Endometrium (tissue), 2 donors: ENCODE data around the gene TXNRD2.
"Not testable (repeated sequence)": the region's sequence is repeated elsewhere in the genome, so short reads cannot be mapped to it uniquely, and the experiment has no call there.

ENCODE experiments used
- FAIRE-seq: peaks from 2 replicates; lab custom pipeline; 2012; peaks lifted over from hg19 to GRCh38; lab: Jason Lieb, UNC
- donor health status: control.
- donor health status: control.

Gene TXNRD2

DNA sequence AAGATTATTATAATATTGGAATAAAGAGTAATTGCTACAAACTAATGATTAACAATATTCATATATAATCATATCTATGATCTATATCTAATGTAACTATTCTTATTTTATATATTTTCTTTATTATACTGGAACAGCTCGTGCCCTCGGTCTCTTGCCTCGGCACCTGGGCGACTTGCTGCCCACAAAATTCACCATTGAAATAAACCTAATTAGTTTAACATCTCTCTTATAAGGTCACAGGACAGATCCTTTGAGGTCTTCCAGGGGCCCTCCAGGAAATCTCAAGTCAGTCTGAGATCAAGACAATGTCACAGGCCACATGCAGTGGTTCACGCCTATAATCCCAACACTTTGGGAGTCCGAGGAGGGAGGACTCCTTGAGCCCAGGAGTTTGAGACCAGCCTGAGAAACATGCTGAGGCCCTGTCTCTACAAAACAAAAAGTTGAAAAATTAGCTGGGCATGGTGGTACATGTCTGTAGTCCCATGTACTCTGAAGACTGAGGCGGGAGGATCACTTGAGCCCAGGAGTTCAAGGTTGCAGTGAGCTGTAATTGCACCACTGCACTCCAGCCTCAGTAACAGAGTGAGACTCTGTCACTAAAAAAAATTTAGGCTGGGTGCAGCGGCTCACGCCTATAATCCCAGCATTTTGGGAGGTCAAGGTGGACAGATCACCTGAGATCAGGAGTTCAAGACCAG lies 6.6 kb upstream of the TXNRD2 start:
- no peak for FAIRE-seq

DNA sequence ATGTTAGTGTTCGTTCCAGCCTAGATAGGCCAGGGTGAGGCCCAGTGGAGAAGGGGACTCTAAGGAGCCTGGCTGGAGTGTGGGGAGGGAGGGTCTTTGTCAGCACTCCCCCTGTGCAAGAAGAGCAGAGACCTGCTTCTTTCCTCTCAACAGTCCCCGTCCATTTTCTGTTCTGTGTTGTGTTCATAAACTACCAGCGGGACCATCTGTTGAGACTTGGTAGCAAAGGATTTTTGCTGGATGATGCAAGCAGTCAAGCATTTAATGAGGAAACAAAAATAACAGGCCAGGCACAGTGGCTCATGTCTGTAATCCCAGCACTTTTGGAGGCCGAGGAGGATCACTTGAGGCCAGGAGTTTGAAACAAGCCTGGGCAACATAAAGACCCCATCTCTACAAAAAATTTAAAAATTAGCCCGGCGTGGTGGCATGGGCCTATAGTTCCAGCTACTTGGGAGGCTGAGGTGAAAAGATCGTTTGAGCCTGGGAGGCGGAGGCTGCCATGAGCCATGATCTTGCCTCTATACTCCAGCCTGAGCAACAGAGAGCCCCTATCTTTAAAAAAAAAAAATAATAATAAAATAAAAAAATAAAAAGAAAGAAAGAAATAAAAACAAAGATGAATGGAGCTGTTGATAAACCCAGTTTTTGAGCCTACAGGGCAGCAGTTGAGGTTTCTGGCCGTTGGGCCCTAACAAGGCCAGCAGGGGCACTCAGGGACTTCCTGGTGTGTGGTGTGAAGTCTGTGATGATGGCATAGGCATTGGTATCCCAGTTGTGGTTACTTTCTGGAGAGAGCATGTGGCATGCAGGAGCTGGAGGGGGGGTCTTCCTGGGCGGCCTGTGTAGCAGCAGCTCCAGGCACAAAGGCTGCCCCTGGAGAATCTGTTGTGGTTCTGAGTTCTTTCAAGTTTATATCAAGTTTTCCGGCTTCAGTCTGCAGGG lies 1.7 kb upstream of the TXNRD2 start:
- no peak for FAIRE-seq

DNA sequence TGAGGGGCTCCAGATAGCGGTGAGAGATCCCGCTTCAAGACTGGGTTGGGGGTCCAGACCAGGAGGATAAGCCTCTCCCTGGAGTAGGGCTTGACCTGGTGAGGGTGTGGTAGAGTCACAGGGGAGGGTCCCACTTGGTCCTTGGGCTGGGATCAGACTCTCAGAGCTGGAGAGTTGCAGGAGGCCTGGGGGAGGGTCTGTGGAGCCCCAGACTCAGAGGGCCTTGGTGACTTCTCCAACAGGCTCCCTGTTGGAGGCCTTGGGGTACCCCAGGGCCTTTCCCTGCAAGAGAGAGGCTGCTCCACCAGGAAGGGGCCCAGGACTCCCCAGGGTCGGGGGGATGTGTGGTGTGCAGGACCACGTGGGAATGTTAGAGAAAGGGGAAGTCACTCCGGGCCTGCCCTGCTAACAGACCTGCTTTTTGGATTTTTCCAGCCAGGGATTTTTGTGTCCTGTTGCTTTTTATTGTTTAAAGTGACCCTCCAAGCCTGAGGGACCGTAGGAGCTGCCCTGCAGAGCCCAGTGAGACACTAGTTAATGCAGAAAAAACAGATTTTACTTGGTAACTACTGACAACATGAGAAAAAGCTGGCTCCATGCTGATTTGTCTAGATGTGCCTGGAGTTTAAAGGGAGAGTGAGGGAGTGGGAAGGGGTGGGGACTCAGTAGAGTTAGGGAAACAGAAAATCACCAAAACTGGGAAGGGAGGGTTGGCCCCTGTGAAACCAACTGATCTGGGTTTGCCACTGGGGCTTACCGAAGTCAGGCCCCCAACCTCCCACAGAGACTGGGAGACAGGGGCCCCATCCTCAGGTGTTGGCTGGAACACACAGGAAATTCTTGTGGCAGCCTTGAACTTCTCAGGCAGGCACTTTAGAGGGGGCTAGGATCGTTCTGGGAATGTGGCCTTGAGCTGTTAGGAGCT lies 801 bp upstream of the TXNRD2 start:
- FAIRE-seq: no peak

DNA sequence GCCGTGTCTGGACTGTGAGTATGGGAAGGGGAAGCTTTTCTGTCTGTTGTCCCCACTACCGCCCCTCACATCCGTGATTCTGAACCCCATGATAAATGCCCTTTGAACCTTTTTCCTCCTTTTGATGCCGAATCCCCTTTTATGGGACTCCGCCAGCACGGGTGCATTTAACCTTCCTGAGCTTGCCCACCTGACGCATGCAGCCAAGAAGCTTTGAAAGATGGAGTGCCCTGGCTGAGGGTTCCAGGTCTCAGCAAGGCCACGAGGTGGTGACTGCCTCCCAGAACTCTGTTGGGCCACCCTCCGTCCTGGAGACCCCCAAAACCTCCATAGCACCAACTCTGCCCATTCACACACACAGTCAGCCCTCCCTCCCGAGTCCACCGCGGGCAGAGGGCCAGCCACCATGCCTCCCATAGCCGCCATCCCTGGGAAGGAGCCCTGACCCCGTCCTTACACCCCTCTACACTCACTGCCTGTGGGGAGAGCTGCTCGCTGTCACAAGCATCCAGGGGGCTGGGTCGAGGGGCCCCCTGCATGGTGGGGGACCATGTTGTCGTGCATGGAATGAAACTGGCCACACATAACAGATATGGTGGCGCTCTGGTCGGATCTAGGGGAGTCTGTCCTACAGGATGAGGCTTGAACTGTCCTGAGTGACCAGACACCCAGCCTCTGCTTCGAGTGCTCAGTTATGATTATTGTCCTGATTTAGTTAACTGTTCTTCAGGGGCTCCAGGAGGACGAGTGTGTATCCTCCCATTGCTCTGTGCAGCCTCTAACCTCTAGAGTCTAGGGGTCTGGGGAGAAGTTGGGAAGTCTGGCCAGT lies 868 bp downstream of the TXNRD2 start:
- FAIRE-seq: no peak

DNA sequence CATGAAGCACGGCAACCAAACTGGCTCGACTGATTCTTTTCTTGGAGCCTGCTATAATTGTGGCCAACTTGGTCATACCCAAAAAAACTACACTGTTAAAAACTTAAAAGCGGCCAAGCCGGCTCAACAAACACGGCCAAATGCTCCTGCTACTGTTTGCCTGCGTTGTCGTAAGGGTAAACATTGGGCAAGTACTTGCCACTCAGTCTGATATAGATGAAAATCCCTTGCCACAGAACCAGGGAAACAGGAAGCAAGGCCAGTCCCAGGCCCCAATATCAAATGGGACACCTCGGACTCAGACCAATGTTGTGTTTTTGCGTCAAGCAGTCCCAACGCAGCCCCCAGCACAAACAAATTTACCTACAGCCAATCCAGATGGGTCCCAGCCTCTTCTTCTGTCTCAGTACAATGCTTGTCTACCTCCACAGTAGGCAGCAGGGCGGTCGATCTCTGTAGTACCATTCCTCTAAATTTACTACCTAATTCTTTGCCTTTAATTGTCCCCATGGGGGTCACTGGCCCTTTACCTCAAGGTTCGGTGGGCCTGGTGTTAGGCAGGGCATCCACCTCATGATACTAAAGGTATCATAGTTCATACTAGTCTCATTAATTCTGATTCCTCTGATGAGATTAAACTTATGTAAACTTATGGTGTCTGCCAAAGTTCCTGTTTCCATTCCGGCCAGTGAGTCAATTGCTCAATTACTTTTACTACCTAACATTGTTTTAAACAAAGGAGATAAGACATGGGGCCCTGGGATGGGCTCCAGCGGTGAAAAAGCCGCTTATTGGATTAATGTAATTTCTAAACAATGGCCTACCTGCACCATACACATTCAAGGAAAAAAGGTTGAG lies 3.8 kb downstream of the TXNRD2 start:
- no peak for FAIRE-seq

DNA sequence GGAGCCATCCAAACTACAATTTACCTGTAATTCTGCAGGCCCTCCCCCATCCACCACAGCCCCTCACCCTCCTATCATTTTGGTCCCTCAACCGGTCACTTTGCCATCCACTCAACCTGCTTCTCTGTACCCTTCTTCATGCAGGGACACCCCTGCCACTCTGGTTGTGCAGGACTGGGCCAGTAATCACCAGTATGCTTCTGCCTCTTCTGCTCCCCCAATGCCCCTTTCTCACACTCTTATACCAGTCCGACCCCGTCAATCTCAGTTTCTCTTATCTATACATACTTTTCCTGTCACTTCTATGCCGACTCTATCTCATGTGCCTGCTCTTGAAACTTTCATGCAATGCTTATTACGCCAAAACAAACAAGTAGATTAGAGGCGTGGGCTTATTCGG lies 5.1 kb downstream of the TXNRD2 start:
- FAIRE-seq: no peak

DNA sequence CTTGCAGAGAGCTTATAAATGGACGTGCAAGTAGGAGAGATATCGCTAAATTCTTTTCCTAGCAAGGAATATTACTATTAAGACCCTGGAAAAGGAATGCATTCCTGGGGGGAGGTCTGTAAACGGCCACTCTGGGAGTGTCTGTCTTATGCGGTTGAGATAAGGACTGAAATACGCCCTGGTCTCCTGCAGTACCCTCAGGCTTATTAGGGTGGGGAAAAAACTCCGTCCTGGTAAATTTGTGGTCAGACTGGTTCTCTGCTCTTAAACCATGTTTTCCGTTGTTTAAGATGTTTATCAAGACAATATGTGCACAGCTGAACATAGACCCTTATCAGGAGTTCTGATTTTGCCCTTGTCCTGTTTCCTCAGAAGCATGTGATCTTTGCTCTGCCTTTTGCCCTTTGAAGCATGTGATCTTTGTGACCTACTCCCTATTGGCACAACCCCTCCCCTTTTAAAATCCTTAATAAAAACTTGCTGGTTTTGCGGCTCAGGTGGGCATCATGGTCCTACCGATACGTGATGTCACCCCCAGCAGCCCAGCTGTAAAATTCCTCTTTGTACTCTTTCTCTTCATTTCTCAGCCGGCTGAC lies 6.4 kb downstream of the TXNRD2 start:
- FAIRE-seq: not testable (repeated sequence)

DNA sequence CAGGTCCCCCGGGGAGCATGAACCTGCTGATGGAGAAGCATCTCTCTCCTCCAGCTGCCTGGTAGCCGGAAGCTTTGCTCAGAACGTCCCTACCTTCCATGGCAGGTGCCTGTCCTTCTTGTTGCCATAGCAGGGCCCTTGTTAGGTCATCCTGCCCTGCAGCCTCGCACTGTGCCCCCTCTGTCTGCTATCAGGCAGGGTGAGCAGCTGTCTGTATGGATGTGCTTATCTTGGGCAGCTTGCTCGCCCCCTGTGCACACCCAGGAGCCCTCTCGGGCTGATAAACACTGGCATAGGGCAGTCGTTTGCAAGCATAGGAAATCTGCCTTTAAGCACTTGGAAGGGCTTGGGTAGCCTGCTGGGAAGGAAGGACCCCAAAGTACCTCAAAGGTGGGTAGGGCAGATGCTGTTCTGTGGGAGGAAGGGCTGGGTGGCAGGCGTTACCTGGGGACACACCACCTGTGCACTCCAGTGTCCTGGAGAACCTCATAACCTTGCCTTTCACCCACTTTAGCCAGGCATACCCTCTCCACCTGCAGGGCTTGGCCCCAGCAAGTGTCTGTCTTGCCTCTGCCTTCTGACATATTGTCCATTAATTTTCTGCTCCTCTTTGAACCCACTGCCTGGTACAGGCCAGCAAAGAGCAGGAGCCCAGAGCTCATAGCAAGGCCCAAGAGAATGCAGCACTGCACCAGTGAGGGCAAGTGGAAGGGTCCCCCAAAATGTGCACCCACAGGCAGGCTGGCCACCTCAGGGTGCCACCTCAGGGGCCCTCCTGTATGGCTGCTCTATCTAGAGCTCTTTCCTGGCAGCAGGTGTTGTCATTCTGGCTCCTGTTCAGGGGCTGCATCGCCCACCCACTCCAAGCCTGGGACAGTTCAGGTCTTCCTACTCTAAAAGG lies 8.0 kb downstream of the TXNRD2 start:
- no peak for FAIRE-seq

DNA sequence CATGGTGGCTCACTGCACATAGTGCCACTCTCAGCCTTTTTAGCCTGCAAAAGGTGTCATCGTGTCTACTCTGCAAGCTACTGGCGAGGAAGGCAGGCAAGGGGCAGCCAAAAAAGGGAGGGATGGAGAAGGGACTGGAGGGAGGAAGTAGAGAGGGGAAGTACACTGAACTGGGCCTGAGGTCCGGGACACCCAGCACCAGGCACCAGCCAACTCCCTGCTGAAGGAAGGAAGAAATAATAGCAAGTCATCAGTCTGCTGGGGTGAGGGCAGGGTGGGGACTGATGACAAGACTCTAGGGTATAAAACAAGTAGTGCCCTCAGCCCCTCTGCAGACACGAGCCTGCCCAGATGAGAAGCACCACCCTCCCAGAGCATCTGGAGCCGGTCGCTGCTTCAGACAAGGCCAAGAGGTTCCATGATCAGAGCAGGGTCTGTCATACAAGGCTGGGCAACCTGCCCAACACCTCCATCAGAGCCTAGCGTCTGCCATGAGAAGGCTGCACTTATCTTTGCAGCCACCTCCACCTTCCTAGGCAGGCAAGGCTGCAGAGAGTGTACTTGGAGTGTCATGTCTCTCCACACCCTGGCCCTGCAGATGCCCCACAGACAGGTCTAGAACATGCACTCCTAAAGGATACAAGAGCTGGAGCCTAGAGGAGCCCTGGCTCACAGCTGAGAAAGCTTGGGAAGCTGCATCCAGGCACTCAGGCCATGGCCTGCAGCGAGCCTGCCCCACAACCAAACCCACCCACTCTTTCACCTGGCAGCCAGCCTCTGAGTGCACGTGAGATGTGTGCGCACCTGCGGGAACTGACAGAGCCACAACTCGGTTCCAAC lies 9.0 kb downstream of the TXNRD2 start:
- FAIRE-seq: no peak

DNA sequence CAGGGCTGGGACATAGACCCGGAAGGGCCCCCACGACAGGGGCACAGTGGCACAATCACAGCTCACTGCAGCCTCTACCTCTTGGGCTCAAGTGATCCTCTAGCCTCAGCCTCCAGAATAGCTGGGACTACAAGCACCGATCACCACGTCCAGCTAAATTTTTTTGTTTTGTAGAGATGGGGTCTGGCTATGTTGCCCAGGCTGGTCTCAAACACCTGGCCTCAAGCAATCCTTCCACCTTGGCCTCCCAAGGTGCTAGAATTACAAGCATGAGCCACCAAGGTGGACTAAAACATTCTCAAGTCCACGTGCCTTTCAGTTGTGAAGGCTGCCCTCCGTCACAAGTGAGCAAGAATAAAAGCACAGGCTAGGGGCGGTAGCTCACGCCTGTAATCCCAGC lies 10.1 kb downstream of the TXNRD2 start:
- no peak for FAIRE-seq

DNA sequence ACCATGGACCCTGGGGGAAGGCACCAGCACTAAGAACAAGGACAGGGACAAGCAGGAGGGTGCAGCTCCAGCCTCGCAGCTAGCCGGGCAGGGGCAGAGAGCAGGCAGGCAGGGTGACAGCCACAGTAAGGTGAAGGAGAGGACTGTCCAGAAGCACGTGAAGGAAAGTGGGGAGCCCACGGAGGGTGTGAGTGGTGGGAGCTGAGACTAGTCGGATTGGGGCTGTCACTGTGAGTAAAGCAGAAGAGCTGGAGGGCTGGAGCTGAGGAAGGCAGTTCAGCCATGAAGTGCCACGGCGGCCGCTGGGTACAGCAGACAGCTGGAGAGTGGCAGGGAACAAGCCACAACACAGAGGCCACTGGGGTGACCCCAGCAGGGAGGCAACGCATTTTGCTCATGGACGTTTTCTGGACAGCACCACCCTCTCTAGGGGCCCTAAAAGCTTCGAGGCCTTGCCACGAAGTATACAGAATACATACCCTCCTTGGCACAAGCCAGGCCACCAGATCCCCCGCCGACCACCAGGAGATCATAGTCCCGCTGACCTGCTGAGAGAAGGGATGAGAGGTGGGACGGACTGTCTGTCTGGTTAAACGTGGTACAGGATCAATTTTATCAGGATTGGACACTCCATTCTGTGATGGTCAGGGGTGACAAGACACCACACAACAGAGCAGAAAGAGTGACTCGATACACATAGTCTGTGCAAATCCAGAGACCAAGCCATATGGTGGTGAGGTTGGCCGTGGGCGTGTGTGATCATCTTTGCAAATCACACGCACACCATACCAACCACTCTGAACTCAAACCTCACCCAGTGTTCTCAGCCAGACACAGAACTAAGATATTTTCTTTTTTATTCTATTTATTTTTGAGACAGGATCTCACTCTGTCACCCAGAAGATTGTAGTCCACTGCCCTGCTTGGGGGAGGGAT lies 10.8 kb downstream of the TXNRD2 start:
- no peak for FAIRE-seq

DNA sequence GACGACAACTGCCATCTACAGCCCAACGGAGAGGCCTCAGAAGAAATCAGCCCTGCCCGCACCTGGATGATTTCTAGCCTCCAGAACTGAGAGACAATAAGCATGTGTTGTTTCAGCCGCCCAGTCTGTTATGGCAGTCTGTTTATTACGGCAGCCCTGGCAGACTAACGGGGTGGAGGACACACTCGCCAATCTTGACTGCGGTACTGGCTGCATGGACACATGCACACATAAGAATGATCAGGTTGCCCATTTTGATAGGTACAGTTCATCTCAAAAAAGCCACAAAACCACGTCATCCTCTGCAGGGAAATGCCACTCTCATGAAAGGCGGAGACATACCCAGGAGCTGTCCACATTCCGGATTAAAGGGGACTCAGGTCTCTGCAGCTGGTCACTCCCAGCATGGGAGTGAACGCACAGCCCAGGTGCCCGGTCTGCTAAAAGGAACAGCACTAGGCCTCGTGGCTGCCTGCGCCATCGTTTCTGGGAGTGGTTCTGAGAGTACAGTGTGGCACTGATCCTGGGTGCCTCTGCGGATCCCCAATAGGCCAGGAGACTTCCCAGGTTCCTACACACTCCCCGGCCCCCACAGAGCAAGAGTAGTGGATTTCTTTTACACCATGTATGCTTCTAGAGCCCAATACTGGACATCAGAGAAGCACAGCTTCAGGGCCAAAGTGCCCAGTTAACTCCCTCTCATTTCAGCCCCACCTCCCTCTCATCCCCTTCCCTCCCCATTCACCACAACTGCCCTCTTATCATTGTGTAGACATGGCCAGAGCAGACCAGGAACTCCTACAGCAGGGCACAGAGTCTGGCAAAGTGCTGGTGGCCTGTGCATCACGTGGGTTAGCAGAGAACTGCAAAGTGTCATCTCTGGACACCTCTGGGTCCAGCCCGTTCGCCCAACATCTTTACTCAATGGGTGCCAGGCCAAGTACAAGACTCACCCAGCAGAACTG lies 11.8 kb downstream of the TXNRD2 start:
- no peak for FAIRE-seq

DNA sequence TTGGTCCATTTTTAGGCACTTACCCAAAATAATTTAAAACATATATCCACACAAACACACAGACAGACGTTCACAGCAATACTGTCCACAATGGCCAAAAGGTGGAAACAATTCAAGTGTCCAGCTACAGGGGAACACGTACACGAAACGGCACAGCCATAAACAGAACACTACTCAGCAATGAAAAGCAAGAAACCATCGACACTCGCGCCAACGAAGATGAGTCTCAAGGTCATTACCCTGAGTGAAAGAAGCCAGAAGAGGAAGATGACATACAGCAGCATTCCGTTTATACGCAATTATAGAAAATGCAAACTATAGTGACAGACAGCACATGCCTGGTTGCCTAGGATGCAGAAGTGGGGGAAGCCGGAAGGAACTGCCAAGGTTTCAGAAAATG lies 13.4 kb downstream of the TXNRD2 start:
- FAIRE-seq: no peak

DNA sequence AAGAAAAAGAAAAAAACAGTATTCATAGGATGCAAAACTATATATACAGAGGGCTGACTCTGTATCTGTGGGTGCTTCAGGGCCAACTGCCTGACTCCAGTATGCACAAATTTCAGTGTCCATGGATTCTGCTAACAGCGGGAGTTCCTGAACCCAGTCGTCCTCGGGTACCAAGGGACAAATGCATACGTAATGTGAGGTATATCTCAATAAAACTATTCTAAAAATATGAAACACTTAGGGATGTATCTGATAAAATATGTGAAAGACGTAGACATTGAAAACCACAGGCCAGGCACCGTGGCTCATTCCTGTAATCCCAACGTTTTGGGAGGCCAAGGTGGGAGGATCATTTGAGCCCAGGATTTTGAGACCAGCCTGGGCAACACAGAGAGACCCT lies 13.9 kb downstream of the TXNRD2 start:
- FAIRE-seq: no peak

DNA sequence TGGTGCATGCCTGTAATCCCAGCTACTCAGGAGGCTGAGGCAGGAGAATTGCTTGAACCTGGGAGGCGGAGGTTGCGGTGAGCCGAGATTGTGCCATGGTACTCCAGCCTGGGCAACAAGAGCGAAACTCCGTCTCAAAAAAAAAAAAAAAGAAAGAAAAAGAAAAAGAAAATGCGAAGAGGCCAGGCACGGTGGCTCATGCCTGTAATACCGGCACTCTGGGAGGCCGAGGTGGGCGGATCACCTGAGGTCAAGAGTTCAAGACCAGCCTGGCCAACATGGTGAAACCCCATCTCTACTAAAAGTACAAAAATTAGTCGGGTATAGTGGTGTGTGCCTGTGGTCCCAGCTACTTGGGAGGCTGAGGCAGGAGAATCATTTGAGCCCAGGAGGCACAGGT lies 15.6 kb downstream of the TXNRD2 start:
- FAIRE-seq: not testable (repeated sequence)
